GM18907 (cell line): ENCODE measurements around the gene SH3BP5.
"Not testable (repeated sequence)": the region's sequence is repeated elsewhere in the genome, so short reads cannot be mapped to it uniquely, and the experiment has no call there.

Experiments used
- ATAC-seq: cut with Tn5 transposase; IDR thresholded peaks from one replicate; pipeline ENCODE4 v1.9.1; 2021; ENCODE audit warnings: mild to moderate bottlenecking, moderate library complexity; ENCODE audit not compliant: unreplicated experiment

The SH3BP5 gene

DNA sequence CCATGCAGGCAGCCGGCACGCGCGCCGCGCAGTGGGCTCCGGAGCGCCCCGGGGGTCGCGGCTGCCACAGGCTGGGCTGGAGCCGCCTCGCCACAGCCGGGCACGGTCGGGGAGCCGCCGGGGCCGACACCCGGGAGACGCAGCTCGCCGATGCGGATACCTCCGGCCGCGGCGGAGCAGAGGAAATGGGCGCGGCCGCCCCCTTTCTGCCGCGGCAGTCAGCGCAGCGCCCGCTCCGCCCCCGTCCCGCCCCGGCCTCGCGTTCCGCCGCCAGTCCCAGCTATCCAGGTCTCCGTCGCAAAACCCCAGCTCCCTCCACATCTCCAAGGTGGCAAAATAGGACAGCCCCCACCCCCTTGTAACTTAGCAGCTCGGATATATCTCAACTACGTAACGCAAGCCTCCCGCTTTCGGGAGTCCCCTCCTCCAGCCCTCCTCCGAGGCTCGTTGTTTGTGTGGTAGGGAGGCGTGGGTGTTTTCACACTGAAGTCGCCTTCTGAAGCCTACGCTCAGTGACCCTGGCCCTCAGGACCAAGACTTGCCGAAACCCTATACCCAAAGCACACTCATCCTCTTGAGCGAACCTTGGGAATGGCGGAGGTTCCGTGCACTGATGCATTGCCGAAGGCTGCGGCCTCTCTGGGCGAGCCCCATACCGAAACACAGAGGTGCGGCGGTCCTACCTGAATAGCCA is at the start of gene SH3BP5:
Gene SH3BP5, minus strand, starts transcription at position 182 of the 694 bp plus-strand sequence. Its CDS starts 178 bp downstream, at position 4.
- peak; percentile 81 for ATAC-seq

DNA sequence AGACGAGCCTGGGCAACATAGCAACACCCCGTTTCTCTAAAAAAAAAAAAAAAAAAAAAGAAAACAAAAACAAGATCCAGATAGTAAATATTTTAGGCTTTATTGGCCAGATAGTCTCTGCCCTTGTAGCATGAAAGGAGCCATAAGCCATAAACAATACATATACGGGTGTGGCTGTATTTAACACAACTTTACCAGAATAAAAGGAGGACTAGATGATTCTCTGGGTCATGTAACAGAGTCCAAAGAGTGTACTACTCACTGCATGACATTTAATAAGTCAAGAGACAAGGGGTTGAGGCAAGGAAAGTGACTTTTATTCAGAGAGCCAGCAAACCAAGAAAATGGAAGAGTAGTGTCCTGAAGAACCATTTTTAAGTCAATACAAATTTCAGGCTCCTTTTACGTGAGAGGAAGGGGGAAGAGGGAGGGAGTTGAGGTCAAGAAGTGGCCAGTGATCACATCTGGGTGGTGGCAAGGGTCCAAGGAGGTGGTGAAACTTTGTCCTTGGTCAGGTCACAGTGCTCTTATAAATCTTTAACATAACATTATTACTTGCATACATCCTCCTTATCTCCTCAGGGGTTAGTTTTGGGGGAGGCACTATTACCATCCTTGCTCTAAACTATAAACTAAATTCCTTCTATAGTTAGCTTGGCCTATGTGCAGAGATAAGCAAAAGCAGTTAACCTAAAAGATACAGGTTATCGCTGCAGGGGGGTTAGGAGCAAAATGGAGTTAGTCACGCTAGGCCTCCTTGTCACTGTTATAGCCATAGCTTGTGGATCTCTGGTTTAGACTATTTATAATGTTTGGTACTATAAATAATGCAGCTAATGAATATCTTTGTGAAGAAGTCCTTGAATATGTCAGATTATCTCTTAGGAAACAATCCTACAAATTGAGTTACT is 48.8 kb upstream of the SH3BP5 start:
- ATAC-seq, result no peak

GRCh38 chr3:15377961-15378791 is 45.8 kb upstream of the SH3BP5 start:
- ATAC-seq, result peak; percentile 82

GRCh38 chr3:15375461-15376000 is 43.1 kb upstream of the SH3BP5 start:
- no peak for ATAC-seq

DNA sequence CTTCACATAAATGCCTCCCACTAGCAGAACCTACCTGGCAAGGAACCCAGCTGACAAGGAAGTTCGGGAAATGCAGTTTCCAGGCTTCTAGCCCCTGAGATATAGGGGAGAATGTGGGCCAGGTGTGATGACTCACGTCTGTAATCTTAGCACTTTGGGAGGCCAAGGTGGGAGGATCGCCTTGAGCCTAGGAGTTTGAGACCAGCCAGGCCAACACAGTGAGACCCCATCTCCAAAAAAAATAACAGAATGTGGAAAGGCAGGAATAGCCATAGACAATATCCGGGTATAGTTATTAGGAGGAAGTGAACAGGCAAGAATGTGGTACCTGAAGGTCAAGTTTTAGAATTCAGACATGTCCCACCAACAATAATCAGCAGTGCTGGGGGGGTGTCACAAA is 40.5 kb upstream of the SH3BP5 start:
- no peak for ATAC-seq

- no peak for ATAC-seq
These were observed 36.3 kb upstream of the SH3BP5 start for GRCh38 chr3:15368561-15369135.

- no peak for ATAC-seq
These were observed 34.7 kb upstream of the SH3BP5 start for GRCh38 chr3:15367059-15367458.

DNA sequence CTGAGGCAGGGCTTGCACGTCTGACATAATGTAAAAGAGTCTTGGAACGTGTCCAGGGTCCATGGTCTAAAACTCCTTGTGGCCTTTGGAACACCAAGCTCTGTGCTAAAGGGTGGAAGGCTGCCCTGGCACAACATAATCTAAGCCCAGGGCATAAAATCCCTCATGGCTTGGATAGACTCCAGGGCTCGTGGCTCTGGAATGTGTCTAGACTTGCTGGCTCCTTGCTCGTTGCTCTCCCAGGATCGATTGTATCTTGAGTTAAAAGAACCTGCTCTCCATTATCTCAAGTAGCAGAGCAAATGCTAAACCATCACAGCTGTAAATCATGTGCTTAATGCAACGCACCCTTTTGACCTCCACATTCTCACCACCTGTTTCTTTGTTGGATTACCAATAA is 31.7 kb upstream of the SH3BP5 start:
- not testable (repeated sequence) for ATAC-seq

DNA sequence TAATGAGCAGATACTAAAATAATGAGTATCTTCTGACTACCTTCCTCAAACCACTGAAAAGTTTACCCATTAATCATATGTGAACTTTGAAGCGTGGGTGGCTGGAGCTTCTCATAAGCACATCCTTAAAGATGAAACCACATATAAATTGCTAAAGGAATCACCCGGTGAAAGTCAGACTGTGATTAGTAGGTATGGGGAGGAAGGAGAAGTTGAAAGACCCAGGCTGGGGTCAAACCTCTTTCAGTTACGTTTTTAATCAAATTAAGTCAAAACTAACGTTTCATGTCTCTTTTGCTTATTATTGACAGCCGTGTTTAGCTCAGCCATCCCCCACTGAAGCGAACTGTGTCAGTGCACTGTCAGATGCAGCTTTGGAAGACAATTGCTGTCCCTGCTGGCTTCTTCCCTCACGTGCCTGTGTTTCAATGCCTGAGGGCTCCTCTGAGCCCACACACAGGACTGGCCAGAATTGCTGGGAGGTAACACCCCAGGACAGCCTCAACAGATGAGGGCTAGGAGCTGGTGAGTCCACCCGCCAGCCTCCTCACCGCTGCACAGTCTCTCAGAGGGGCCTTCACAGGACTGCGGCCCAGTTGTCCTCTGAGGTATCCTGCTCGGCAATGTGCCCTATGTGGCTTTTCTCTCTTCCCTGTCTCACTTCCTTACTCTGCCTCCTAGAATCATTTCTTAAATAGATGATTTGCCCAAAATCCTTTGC is 29.3 kb upstream of the SH3BP5 start:
- peak; percentile 84 for ATAC-seq

DNA sequence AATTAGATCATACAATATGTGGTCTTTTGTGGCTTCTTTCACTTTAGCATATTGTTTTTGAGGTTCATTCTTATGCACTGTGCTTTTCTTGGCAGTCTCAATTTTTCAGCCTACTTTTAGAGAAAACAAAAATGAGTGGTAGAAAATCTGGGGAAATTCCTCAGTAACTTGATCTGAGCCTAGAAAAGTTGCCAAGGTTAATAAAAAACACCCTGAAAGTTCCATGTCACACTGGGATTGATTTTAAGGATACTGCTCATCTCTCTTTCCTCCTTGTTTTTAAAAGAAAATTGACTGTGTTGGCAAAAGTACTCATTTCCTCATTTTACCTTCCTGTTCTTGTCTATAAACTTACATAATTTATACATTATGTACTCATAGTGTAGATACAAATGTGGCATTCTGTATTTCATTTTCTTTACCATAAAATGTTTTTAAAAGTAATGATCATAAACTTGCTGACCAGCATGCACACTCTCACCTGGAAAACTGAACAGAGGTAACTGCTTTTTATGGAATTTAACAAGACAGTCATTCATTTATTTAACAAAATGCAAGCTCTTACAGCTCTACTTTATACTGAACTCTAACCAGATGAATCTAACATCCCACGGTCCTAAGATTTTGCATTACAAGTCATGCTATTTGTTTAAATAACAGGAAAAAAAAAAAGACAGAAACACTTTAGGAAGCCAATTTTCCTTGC is 28.6 kb upstream of the SH3BP5 start:
- no peak for ATAC-seq

DNA sequence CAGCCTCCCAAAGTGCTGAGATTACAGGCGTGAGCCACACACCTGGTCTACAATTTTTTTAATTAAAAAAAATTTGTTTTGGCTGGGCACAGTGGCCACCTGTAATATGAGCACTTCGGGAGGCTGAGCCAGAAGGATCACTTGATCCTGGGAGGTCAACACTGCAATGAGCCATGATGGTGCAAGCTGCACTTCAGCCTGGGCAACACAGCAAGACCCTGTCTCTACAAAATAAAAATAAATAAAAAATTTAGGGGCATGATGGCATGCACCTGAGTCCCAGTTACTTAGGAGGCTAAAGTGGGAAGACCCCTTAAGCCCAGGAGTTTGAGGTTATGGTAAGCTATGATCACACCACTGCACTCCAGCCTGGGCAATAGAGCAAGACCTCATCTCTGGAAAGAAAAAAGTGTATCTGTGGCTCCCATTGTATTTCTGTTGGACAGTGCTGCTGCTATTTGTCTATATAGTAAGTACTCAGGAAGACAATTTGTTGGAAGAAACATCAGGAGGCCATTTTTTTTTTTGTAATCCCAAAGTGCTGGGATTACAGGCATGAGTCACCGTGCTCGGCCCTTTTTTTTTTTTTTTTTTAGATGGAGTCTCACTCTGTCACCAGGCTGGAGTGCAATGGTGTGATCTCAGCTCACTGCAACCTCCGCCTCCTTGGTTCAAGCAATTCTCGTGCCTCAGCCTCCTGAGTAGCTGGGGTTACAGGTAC is 27.5 kb upstream of the SH3BP5 start:
- no peak for ATAC-seq

DNA sequence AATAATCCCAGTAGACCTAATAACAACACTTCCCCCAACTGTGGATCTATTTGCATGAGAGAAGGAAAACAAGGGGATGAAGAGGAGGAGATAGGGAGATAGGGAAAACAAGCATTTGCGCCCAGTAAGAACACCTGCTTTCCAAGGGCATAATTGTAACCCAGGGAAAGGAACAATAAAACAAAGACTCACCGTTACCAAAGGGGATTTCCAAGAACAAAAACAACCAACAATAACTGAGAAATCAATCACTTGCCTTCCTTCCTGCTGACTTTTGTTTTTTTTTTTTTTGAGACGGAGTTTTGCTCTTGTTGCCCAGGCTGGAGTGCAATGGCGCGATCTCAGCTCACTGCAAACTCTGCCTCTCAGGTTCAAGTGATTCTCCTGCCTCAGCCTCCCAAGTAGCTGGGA is 24.3 kb upstream of the SH3BP5 start:
- not testable (repeated sequence) for ATAC-seq

DNA sequence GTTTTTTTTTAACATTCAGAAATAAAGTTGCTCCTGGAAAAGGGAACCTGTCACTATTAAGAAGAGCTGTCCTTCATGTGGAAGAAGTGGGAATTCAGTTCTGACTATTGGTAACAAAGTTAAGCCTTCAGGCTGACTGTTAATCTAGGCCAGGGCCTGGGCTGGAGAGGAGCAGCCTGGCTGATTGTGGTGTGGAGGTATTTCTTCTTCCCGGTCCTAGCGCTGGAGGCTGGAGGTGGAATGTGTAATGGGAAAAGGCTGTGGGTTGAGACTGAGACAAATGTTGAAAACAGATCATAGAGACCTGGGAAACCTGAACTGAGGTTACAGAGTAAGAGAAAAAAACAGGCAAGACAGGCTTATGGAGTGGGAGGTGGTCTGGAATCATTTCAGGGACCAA is 23.8 kb upstream of the SH3BP5 start:
- ATAC-seq, result no peak

DNA sequence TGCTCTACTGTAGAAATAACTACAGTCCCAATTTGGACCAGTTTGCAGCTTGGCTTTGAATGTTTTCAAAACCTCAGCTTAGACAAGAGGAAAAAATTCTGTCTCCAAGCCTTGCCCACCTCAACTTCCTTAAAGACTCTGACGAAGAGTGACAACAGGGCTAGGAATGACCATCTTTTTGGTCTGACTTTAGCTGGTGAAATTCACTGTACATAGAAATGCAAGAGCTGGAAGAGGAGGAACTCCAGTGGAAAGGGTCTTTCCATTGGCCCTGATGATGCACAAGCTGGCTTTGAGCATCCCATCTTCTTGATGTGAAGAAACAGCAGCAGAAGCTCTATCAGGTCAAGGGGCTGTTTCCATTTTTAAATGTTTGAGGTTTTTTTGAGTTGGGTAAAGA is 22.7 kb upstream of the SH3BP5 start:
- ATAC-seq, result no peak

DNA sequence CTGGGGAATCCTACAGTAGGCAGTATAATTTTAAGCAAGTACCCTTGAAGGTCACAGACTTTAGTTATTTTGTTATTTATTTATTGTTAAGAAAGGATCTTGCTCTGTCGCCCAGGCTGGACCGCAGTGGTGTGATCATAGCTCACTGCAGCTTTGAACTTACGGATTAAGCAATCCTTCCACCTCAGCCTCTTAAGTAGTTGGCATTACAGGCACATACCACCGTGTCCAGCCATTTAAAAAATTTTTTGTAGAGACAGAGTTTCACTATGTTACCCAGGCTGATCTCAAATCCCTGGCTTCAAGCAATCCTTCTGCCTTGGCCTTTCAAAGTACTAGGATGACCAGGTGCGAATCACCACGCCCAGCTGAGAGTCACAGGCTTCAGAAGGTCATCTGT is 22.1 kb upstream of the SH3BP5 start:
- ATAC-seq, result no peak

DNA sequence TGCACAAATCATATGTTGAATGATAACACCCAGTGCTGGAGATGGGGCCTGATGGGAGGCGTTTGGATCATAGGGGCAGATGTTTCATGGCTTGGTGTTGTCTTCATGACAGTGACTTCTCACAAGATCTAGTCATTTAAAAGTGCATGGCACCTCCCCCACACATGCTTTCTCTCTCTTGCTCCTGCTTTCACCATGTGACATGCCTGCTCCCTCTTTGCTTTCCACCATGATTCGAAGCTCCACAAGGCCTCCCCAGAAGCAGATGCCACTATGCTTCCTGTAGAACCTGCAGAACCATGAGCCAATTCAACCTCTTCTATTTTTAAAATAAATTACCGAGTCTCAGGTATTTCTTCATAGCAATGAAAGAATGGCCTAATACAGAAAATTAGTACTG is 17.8 kb upstream of the SH3BP5 start:
- ATAC-seq, result no peak

DNA sequence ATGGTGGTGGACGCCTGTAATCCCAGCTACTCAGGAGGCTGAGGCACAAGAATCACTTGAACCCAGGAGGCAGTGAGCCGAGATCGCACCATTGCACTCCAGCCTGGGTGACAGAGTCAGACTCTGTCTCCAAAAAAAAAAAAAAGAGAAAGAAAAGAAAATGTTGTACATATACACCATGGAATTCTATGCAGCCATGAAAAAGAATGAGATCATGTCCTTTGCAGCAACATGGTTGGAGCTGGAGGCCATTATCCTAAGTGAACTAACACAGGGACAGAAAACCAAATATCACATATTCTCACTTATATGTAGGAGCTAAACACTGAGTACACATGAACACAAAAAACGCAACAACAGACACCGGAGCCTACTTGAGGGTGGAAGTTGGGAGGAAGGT is 17.1 kb upstream of the SH3BP5 start:
- ATAC-seq, result not testable (repeated sequence)

DNA sequence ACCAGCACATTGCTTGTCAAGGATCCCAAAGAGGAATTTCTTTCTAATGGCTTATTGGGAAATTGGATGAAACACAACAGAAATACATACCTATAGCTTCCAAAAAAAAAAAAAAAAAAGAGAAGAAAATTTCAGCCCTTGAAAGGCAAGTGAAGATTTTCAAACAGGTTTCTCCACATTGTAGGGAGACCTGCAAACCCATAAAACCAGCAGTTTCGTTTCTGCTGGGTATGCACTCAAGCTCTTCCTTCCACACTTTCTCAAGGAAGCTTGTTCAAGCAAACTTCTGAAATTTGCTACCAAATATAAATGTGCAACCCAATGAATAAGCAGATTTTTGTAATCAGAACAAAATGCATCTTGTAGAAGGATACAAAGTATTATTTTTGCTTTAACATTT is 15.9 kb upstream of the SH3BP5 start:
- no peak for ATAC-seq

GRCh38 chr3:15347737-15348110 is 15.3 kb upstream of the SH3BP5 start:
- ATAC-seq, result no peak
